Smooth muscle cell of the brain vasculature (primary cell): ENCODE data around the gene LCNL1.
A peak's percentile ranks its signal among the peaks of the same experiment; 100 is the strongest.
"Not testable (repeated sequence)": the region's sequence is repeated elsewhere in the genome, so short reads cannot be mapped to it uniquely, and the experiment has no call there.

Source experiments
- DNase-seq: peaks from one replicate; pipeline ENCODE4 v3.0.0-alpha.2; 2012; ENCODE audit warnings: low read depth, low spot score

The LCNL1 gene

DNA sequence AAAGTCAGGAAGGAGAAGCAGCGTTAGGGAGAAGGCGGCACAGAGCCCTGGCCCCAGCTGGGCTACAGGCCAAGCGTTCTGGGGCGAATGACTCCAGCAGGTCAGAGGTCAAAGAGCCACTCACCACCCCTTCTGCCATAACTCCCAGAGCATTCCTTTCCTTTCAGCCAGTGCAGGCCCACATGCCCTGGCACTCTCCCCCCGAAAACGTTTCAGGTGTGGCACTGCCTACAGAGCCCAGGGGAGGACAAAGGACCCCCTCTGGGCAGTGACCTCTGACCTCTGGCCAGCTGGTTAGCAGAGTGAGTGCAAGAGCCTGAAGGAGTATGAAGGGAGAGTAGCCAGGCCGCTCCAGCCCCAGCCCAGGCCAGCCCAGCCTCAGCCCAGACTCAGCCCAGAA lies 40.4 kb downstream of the LCNL1 start:
- no peak for DNase-seq

DNA sequence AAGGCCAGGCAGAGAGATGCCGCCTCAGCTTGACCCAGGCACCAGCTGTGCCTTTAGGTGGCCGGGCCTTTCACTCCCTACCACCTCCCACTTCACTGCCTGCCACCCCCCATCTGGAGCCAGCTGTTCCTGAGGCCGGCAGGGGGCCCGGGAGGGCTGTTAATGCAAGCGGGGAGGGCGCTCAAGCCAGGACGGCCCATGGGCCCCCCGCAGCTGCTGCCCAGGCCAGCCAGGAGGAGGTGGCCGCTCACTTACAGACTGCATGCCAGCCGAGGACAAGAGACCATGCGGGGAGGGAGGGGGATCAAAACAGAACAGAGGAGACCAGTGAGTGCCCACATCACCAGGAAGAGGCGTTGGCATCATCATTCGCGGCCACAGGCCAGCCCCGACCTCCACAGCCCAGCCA lies 40.8 kb downstream of the LCNL1 start:
- DNase-seq: no peak

DNA sequence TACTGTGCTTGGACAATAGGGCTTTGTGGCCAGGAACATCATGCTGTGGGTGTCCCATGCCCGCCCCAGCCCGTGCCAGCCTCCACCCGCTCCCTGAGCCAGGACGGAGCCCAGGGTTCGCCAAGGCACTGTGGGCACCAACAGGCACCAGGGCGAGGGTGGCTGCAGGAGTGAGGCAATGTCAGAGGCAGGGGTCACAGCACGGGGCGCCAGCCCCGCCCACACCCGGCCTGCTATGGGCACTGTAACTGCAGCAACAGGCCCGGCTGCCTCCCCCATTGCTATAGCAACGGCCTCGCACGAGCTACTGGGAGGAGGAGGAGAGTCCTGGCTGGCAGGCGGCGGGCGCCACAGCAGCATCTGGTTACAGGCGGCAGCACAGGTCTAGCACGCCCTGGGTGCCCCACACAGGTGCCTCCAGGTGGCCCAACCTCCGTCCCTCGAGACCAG lies 42.7 kb downstream of the LCNL1 start:
- DNase-seq: no peak

DNA sequence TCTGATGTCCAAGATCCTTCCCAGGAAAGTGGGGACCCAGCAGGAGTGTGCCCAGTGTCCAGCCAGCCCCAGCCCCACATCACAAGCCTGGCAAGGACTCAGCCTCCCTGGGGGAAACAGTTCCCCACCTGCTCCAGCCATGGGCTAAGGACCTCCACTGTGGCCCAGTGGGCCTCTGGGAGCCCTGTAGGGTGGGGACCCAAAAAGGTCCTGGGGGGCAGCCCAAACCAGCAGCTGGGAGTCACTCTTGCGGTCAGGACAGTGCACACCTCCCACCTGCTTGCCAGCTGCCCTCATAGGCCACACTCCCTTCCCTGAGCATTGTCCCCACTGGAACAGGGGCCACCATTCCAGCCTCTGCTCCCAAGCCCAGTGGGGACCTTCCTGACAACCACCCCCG lies 43.6 kb downstream of the LCNL1 start:
- no peak for DNase-seq

DNA sequence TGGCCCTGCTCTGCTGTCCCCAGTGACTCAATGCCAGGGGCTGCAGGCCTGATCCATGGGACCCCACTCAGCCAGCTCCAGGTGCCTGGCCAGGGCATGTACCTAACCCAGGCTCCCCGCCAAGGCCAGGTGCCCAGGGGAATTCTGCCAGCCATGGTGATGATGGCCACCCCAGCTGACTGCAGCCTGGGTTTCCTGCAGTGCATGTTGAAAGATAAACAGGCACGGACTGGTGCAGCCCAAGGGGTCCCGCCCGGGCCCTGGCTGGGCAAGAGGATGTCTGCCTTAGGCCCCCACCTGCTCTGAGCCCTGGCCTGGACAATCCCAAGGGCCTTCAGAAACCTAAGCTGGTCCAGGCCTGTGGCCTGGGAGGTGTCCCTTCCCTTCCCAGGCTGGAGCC lies 44.0 kb downstream of the LCNL1 start:
- no peak for DNase-seq

DNA sequence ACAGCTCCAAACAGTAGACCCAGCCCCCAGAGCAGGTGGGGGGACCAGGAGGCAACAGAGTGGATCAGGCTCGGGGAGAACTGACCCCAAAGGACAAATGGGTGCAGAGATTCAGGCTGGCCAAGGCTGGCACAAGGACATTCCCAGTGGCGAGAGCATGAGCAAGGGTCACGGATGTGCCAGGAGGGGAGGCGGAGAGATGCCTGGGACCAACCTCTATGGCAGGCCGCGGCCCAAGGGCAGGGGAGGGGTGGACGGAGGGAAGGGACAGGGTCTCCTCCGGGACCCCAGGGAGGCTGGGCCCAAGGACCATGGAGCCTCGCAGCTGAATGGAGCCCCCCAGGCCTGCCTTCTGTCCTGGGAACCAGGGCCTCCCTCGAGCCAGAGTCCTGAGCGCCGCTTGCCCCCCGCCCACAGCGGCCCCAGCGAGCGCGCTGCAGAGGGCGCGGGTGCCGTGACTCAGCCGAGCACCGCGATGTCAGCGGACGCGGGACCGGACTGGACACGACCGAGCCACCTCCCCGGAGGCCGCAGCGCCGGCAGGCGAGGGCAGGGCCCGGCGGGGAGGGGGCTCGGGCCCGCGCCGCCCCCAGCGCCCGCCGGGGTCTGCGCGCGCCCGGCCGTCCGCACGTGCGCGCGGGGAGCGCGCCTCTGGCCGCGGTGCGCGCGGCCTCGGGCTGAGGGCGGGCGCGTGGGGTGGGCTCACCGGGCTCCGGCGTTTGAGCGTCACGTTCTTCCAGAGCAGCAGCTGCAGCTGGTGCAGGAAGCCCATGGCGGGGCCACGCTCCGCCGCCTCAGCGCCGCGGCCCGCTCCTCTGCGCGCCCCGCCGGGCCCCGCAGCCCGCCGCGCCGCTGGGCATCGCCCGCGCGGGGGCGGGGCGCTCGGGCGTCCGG lies 44.8 kb downstream of the LCNL1 start, which contains the start of gene ABCA2:
Gene ABCA2 (minus strand): TSS at position 869 of the 894 bp plus-strand sequence. CDS start 97 bp downstream, at position 772.
- no peak for DNase-seq

DNA sequence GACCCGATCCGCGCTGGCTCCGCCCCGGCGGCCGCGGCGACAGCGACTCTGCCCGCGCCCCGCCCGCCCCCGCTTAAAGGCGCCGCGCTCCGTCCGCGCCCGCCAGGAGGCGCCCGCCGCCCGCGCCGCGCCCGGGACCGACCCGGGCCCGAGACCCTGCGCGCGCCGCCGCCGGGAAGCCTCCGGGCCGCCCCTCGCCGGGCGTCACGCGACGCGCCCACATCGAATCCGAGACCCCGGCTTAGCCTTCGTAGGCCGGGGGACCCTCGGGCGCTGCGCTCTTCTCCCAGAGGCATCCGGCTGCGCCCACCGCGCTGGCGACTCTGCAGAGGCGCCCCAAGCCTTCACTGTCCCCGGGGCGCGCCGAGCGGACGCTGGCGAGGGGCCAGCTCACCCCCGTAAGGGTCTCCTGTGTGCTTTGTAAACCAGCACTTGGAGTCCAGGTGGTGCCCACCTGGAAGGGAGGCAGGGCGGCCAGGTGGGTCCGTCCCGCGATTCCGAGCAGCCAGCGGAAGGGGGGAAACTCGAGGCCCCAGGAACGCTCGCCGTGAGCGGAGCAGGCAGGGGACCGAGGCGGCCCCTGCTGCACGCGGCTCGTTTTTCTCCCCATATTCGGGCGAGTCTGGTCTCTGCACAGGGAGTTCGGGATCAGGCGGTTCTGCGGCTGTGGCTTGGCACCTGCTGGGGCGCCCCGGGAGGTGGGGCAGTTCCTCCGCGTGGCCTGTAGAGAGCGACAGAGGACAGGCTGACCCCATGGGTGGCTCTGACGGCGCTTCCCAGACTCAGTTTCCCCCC lies 45.7 kb downstream of the LCNL1 start:
- no peak for DNase-seq

DNA sequence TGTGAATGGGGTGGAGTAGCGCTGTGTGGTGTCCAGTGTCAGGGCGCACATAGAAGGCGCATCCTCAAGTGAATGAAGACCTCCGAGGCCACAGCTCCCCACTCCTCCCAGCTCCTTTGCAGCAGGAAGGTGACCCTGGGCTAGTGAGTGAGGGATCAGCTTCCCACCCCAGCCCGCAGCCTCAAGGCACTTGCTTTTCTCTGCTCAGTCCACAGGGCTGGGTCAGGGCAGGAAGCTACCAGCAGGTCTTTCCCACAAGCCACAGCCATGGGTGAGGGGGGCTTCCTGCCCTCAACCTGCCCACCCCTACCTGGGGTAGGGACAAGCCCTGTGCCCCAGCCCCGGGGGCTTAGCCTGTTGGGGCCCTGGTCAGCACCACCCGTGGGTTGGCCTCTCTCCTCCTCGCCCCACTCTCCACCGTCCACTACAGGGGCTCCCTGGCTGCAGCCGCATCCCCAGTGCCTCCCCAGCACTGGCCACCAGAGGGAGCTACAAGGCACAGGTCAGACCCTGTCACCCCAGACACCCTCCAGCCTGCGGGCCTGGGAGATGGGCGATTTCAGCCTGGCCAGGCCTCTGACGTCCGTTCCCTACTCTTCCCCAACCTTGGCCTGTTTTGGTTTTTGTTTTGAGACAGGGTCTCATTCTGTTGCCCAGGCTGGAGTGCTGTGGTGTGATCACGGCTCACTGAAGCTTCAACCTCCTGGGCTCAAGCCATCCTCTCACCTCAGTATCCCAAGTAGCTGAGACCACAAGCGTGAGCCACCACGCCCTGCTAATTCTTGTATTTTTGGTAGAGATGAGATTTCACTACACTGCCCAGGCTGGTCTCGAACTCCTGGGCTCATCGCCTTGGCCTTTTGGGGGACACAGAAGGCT lies 46.5 kb downstream of the LCNL1 start:
- DNase-seq: no peak

DNA sequence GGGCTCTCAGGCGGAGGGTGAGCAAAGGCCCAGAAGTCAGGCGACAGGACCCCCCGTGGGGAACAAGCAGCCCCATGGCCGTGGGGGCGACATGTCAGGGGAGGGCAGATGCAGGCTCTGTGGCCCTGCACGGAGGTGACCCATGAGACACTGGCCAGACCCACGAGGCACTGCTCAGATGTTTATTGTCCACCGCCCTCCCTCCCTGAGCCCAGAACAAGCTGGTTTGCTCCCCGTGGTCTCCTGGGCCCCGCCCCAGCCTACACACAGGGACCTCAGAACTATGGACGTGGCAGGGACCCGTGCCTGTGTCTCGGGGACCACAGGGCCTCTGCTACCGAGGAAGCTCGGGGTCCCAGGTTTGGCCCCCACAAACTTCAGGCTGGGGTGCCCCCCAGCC lies 47.2 kb downstream of the LCNL1 start:
- DNase-seq: no peak

DNA sequence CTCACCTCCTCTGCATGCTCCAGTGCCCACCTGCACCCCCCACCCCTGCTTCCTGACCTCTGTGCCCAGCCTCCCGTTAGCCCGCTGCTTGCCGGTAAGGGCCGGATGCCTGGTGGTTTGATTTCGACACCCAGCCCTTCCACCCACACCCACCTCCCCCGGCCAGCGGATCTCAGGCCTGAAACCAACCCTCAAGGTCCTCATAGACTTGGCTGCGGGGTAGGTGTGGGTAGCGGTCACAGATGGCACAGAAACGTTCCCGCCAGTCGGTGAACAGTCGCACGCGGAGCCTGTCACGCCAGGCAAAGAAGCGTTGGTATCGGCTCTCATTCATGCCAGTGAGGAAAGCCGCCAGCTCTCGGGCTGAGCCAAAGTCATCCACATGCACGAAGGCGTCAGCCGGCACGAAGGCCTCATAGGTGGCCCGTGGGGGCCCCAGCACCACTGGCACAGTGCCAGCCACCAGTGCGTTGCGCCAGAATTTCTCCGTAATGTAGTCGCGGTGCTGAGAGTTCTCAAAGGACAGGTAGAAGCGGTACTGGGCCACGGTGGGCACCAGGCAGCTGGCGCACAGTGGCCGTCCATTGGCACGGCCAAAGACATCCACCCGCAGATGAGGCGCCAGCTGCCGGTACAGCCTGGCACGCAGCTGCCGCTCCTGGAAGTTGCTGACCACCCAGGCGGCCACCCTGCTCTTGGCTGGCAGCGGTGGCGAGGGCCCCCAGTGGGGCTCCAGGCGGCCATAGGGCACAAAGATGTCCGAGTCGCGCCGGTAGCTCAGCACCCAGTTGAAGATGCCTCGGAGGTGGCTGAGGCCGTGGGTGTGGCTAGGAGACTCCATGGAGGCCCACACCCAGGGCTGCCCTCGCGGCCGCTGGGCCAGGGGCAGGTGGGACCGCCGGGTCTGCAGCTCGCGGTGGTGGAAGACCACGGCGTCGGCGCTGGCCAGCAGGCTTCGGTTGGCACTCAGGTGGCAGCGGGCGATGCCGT lies 48.0 kb downstream of the LCNL1 start:
- DNase-seq: no peak

DNA sequence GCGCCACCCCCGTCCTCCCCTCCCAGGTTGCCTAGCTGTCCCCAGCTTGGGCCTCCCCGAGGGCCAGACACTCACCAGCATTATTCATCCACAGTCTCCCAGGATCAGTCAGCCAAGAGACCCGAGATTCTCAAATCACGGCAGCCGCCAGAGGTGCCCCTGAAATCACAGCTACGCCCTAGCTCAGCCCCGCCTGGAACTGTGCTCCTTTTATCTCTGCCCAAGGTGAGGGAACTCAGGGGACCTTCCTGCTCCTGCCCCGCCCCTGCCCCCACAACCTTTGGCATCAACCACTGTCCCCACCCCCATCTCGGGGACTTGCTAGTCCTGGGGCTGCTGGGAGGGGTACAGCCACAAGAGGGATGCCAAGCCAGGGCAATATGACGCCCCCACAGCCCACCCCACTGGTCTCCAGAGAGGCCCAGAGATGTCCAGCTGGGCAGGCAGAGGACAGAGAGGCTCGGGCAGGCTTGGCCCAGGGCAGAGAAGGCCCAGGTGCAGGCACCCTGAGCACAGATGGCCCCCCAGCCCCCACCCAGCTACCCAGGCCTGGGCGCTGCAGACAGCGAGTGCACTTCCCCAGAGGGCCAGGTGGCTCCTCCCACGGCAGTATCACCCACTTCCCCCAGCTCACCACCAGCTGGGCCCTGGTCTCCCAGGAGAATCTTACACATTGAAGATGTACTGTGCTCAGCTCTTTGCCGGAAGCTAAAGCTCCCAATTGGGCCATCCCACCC lies 49.3 kb downstream of the LCNL1 start, which contains the start of gene FUT7:
Gene FUT7 (minus strand): TSS at position 185 of the 737 bp plus-strand sequence. CDS start 97 bp downstream, at position 88.
- DNase-seq: no peak

DNA sequence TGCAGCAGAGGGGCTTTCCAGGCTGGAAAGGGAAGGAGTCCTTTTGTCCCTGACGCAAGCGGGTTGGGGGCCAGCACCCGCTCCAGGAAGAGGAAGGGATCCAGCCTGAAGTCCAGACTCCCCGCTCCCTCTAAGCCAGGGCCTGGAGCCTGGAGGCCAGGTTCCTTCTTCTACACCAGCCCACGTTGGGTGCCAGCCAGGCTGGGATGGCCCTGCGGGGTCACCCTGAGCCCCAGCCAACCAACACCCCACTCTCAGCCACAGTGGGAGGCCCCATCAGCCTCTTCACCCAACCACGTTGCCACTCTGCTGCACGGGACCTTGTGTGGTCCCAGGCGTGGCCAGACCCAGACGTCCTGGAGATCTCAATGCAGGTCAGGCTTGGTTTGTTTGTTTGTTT lies 50.1 kb downstream of the LCNL1 start:
- DNase-seq: no peak

DNA sequence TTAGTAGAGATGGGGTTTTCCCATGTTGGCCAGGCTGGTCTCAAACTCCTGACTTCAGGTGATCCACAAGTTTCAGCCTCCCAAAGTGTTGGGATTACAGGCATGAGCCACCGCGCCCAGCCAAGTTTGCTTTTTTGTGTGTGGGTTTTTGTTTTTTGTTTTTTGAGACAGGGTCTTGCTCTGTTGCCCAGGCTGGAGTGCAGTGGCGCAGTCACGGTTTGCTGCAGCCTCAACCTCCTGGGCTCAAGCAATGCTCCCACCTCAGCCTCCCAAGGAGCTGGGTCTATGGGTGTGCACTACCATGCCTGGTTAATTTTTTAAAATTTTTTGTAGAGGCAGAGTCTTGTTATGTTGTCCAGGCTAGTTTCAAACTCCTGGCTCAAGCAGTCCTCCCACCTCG lies 50.7 kb downstream of the LCNL1 start:
- not testable (repeated sequence) for DNase-seq

DNA sequence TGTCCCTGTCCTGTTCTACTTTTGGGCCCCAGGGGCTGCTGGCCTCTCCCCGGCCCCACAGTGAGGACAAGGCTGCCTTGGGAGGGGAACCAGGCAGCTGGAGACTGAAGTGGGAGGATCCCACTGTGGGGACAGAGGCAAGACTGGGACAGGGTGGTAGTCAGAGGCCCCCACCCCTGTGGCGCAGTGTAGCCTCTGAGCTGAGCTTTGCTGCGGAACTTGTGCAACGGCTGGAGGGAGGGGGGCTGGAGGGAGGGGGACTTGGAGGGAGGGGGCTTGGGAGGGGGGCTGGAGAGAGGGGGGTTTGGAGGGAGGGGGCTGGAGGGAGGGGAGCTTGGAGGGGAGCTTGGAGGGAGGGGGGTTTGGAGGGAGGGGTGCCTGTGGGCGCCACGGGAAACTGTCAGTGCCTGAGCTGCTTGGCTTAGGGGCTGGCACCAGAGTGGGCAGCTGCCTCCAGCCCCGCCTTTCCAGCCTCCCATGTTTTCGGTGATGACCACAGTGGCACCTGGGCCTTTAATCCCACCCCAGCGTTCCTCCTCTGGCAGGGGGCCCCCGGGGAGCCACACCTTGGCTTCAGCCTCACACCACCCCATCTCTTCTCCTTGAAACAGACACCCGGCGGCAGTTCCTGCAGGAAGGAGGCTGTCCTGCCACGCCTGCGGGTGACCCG lies 51.4 kb downstream of the LCNL1 start:
- no peak for DNase-seq

DNA sequence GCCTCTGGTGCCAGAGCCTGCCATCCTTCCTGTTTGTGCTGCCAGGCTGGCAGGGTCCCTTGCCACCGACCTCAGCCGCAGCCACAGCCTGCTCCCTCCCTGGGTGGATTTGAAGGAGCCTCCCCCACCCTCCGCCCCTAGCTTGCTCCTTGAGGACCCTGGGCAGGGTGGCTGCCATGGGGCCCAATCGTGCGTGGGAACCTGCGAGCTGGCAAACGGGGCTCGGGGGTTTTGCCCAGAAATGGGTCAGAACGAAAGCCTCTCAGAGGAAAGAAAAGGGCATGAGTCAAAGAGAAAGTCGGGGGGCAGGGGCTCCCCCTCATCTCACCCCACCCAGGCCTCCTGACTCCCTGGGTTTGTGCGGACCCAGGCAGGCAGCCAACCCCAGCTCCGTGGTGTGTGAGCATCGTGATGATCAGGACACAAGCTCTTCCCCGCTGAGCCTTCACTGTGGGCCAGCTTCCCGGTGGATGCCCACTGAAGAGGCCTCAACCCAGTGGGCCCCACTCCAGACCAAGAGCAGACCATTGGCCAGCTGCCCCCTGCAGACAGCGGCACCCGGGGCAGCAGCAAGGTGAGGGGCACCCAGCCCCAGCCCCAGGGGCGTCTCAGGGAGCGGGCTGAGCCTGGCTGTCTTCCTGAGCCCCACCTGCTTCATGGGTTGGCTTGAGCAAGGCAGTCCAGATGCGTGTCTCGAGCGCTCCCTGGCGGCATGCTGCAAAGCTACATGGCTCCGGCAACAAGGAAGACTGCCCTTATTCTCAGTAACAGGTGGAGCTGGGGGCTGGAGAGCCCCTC lies 52.1 kb downstream of the LCNL1 start:
- peak; percentile 65 for DNase-seq
